ENCODE measurements around the gene ANKRD44.
"Not testable (repeated sequence)": the region's sequence is repeated elsewhere in the genome, so short reads cannot be mapped to it uniquely, and the experiment has no call there.

ANKRD44 gene

DNA sequence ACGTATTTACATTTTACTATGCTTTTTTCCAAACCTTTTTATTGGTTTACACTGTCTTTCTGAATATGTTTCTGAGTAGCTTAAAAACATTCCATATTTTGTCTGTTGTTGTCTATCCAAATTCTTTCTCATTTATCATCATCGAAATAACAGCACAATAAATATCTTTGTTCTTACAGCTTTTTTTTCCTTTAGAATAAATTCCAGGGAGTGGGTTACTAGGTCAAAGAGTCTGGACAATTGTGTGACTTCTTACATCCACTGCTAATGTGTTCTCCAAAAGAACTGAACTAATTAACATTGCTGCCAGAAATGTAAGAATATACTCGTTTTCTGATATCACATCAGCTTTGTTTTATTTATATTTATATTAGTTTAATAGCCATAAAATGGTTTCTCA, 59.4 kb downstream of the ANKRD44 start:
- no peak overlapping the region for H3K4me3 Mint-ChIP-seq
- H3K9me3 Mint-ChIP-seq, result no peaks in the 10 kb centered on the region
- H3K27ac Mint-ChIP-seq, result no peak overlapping the region
- H3K27me3 Mint-ChIP-seq (ENCODE audit: low read depth), result no peaks in the 10 kb centered on the region
- peaks cover 72% of the 10 kb centered on the region for H3K4me1 Mint-ChIP-seq (ENCODE audit: low read depth)
- H3K36me3 Mint-ChIP-seq (ENCODE audit: low read depth), result peaks cover 17% of the 10 kb centered on the region

DNA sequence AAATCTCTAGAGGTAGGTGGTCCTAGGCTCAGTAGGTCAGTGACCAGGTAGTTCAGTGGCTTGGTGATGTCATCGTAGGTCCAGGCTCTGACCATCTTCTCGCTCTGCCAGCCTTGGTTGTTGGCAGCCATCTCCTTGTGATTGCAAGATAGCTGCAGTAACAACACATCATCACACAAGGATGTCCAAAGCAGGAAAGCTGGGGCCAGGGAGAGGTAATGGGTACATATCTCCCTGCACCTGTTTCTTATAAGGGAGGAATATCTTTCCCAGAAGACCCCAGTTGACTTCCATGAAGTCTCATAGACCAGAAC, 60.5 kb downstream of the ANKRD44 start:
- H3K36me3 Mint-ChIP-seq (ENCODE audit: low read depth), result peaks cover 20% of the 10 kb centered on the region
- H3K27ac Mint-ChIP-seq, result peak overlapping the region; percentile 53

DNA sequence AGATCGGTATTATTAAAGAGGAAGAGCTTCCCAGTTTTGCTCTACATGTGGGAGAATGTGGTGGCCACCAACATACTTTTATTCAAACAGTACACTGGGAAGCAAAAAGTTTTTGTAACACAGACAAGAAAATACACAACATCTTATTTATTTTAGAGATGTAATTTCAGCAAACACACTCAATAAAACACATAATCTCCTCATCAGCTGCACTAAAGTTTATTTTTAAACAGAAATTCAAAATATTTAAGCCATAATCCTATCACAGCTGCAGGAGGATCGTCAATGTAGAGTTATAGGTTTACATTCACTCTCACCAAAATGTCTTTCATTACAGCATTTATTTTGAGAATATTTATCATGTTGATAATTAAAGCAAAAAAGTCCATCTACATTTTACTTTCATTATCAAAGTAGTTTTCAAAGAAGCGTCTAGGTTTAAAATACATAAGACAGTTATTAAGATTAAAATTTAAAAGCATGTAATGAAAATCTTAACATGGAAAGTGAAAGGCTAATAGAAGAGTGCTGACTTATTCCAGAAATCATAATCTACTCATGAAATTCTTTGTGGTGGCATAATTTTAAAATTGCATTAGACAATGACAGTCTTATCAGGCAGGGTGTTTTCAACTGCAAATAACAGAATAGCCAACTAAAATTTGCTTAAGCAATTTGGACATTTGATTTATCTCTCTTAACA, 61.0 kb downstream of the ANKRD44 start:
- H3K27me3 Mint-ChIP-seq (ENCODE audit: low read depth), result no peaks in the 10 kb centered on the region
- no peak overlapping the region for H3K4me3 Mint-ChIP-seq
- peak overlapping the region; percentile 53 for H3K27ac Mint-ChIP-seq
- H3K4me1 Mint-ChIP-seq (ENCODE audit: low read depth), result peaks cover 65% of the 10 kb centered on the region
- no peaks in the 10 kb centered on the region for H3K9me3 Mint-ChIP-seq
- peaks cover 20% of the 10 kb centered on the region for H3K36me3 Mint-ChIP-seq (ENCODE audit: low read depth)

More for the DNA sequence above, 60.5 kb downstream of the ANKRD44 start:
- no peak overlapping the region for H3K4me3 Mint-ChIP-seq
- no peaks in the 10 kb centered on the region for H3K27me3 Mint-ChIP-seq (ENCODE audit: low read depth)
- peaks cover 68% of the 10 kb centered on the region for H3K4me1 Mint-ChIP-seq (ENCODE audit: low read depth)
- no peaks in the 10 kb centered on the region for H3K9me3 Mint-ChIP-seq

- H3K9me3 Mint-ChIP-seq, result no peaks in the 10 kb centered on the region
- H3K27ac Mint-ChIP-seq, result peak overlapping the region; percentile 62
- H3K36me3 Mint-ChIP-seq (ENCODE audit: low read depth), result peaks cover 25% of the 10 kb centered on the region
- peak overlapping the region; percentile 14 for H3K4me3 Mint-ChIP-seq
- no peaks in the 10 kb centered on the region for H3K27me3 Mint-ChIP-seq (ENCODE audit: low read depth)
- H3K4me1 Mint-ChIP-seq (ENCODE audit: low read depth), result peaks cover 67% of the 10 kb centered on the region
Measured at GRCh38 chr2:197248623-197249022, 62.0 kb downstream of the ANKRD44 start.

DNA sequence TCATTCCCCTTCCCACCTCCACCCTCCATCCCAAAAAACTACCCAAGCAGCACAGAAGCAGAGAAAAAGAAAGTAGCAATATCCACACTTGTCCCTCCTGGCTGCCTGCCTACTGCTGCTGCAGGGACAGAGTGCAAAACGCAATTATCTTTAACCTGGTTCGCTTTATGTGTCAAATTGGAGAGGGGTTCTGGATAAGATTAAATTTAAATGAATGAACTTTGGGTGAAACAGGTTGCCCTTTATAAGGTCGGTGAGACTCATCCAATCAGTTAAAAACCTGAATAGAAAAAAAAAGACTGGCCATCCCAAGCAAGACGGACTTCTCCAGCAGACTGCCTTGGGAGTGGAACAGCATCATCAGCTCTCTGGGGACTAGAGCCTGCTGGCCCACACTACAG, 62.6 kb downstream of the ANKRD44 start:
- Mint-ChIP-seq H3K4me1 (ENCODE audit: low read depth) (peaks cover 70% of the 10 kb centered on the region), H3K4me3 (no peak overlapping the region), H3K36me3 (ENCODE audit: low read depth) (peaks cover 25% of the 10 kb centered on the region), H3K27ac (no peak overlapping the region), H3K27me3 (ENCODE audit: low read depth) (no peaks in the 10 kb centered on the region), H3K9me3 (no peaks in the 10 kb centered on the region)

- H3K27ac Mint-ChIP-seq, result peak overlapping the region; percentile 62
- no peaks in the 10 kb centered on the region for H3K27me3 Mint-ChIP-seq (ENCODE audit: low read depth)
- H3K9me3 Mint-ChIP-seq, result no peaks in the 10 kb centered on the region
- H3K4me1 Mint-ChIP-seq (ENCODE audit: low read depth), result peaks cover 75% of the 10 kb centered on the region
- H3K36me3 Mint-ChIP-seq (ENCODE audit: low read depth), result peaks cover 27% of the 10 kb centered on the region
- H3K4me3 Mint-ChIP-seq, result no peak overlapping the region
Measured at GRCh38 chr2:197247083-197247482, 63.5 kb downstream of the ANKRD44 start.

DNA sequence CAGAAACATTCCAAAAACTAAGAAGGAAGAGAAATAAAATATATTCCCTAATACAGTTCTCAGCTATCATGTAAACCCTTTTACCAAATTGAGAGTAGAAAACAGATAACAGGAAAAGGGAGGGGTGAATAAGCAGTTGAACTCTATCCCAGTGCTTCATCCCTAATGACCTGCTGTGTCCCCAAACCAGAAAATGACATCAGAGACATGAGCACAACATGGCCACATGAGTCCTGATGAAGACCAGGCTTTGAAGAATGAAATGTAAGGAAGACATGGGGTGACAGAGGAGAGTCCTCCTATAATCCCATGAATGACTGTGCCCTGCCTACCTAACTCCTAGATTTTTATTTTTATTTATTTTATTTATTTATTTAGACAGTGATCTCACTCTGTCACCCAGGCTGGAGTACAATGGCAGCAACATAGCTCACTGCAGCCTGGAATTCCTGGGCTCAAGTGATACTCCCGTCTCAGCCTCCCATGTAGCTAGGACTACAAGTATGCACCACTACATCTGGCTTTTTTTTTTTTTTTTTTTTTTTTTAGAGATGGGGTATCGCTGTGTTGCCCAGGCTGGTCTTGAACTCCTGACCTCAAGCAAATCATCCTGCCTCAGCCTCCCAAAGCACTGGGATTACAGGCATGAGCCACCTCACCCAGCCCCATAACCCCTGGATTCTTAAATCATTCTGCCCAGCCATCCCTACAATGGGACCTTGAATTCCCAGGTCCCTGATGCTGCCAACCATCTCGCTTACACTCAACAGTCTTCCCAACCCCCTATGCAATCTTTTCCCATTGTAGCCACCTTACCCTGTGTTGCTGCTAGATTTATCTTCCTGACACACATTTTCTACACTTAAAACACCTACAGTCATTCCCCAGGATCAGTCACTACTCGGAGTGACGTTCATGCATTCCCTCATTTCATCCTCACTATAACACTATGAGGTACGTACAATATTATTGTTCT, 64.5 kb downstream of the ANKRD44 start:
- no peaks in the 10 kb centered on the region for H3K9me3 Mint-ChIP-seq
- H3K27ac Mint-ChIP-seq, result peak overlapping the region; percentile 37
- peaks cover 25% of the 10 kb centered on the region for H3K36me3 Mint-ChIP-seq (ENCODE audit: low read depth)
- no peak overlapping the region for H3K4me3 Mint-ChIP-seq
- peaks cover 70% of the 10 kb centered on the region for H3K4me1 Mint-ChIP-seq (ENCODE audit: low read depth)
- H3K27me3 Mint-ChIP-seq (ENCODE audit: low read depth), result no peaks in the 10 kb centered on the region

GRCh38 chr2:197244349-197244748, 66.2 kb downstream of the ANKRD44 start:
- peaks cover 25% of the 10 kb centered on the region for H3K36me3 Mint-ChIP-seq (ENCODE audit: low read depth)
- peaks cover 69% of the 10 kb centered on the region for H3K4me1 Mint-ChIP-seq (ENCODE audit: low read depth)
- H3K4me3 Mint-ChIP-seq, result no peak overlapping the region
- H3K27me3 Mint-ChIP-seq (ENCODE audit: low read depth), result no peaks in the 10 kb centered on the region
- no peaks in the 10 kb centered on the region for H3K9me3 Mint-ChIP-seq
- no peak overlapping the region for H3K27ac Mint-ChIP-seq

DNA sequence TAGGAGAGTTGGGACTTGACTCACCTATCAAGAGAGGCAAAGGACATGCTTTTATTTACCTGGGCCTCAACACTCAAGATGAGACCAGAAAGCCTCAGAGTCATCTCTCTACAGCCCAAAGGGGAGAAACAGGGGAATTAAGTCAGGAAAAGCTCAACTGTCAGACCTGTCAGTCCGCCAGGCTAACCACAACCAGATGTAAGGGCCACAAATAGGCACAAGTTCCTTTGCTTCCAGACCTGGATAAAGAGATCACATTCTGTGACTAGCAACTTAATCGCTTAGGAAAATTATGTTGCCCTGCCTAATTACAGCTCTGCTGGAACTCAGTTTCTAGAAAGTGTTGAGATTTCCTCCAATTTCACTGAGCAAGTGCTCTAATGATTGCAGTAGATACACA, 67.9 kb downstream of the ANKRD44 start:
- Mint-ChIP-seq H3K9me3 (no peaks in the 10 kb centered on the region), H3K36me3 (ENCODE audit: low read depth) (peaks cover 23% of the 10 kb centered on the region), H3K4me3 (no peak overlapping the region), H3K27ac (peak overlapping the region; percentile 18), H3K27me3 (ENCODE audit: low read depth) (no peaks in the 10 kb centered on the region), H3K4me1 (ENCODE audit: low read depth) (peaks cover 70% of the 10 kb centered on the region)

DNA sequence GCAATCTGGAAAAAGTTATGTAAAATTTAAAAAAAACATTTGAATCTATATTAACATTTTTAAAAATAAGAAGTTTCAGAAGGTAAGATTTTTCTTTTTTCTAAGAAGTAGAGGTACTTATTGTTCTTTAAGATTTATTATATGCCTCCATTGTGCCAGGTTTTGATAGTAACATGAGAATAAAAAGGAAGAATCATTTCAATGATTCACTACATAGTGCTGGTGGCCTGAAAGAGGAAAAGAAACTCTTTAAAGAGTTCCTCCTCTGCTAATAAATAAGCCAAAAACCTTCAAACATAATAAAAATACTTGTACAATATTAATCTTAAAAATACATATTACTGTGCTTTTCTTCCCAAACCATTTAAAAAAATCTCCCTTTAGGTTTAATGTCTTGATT, 69.0 kb downstream of the ANKRD44 start:
- Mint-ChIP-seq H3K4me3 (no peak overlapping the region), H3K9me3 (no peaks in the 10 kb centered on the region), H3K27ac (no peak overlapping the region), H3K36me3 (ENCODE audit: low read depth) (peaks cover 20% of the 10 kb centered on the region), H3K27me3 (ENCODE audit: low read depth) (no peaks in the 10 kb centered on the region), H3K4me1 (ENCODE audit: low read depth) (peaks cover 70% of the 10 kb centered on the region)

- H3K27ac Mint-ChIP-seq, result peak overlapping the region; percentile 89
- no peaks in the 10 kb centered on the region for H3K9me3 Mint-ChIP-seq
- no peaks in the 10 kb centered on the region for H3K27me3 Mint-ChIP-seq (ENCODE audit: low read depth)
- peaks cover 72% of the 10 kb centered on the region for H3K4me1 Mint-ChIP-seq (ENCODE audit: low read depth)
- H3K36me3 Mint-ChIP-seq (ENCODE audit: low read depth), result peaks cover 20% of the 10 kb centered on the region
- peak overlapping the region; percentile 60 for H3K4me3 Mint-ChIP-seq
Measured at GRCh38 chr2:197241153-197241552, 69.4 kb downstream of the ANKRD44 start.

DNA sequence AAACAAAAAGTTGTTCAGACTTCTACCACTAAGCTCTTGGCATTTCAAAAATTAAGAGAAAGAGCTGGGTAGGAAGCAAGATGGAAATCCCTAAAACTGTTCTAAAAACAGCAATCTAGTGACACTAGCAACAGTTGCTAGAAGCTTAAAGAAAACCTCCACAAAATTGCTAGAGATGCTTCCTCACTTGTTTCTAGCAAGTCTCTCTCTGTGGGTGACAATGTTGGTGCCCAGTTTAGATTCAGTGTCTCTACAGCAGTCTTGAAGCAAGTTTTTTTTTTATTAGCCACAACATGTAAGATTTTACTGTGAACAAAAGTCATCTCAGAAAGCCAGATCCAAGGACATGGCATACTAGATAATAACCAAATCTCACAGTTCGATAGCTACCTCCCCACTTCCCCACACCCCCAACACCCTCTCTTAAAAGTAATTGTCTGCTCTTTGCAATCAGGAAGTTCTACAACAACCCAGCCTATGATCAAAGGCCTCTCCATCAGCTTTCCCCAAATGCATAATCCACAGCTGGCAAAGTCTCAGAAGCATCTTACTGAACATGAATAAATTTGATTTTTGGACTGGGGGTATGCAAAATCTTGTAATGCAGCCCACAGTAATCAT, 70.0 kb downstream of the ANKRD44 start:
- H3K36me3 Mint-ChIP-seq (ENCODE audit: low read depth), result peaks cover 20% of the 10 kb centered on the region
- H3K9me3 Mint-ChIP-seq, result no peaks in the 10 kb centered on the region
- peaks cover 73% of the 10 kb centered on the region for H3K4me1 Mint-ChIP-seq (ENCODE audit: low read depth)
- H3K4me3 Mint-ChIP-seq, result peak overlapping the region; percentile 60
- no peaks in the 10 kb centered on the region for H3K27me3 Mint-ChIP-seq (ENCODE audit: low read depth)
- peak overlapping the region; percentile 89 for H3K27ac Mint-ChIP-seq

DNA sequence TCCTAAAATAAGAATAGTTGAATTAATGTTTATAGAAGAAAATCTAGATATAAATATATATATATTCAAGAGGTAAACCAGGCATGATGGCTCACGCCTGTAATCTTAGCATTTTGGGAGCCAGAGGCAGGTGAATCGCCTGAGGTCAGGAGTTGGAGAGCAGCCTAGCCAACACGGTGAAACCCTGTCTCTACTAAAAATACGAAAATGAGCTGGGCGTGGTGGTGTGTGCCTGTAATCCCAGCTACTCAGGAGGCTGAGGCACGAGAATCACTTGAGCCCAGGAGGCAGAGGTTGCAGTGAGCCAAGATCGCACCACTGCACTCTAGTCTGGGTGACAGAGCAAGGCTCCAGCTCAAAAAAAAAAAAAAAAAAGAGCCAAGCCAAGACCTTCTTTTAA, 70.6 kb downstream of the ANKRD44 start:
- H3K9me3 Mint-ChIP-seq; H3K27me3 Mint-ChIP-seq (ENCODE audit: low read depth): not testable (repeated sequence)
- Mint-ChIP-seq H3K4me3 (peak overlapping the region; percentile 60), H3K4me1 (ENCODE audit: low read depth) (peaks cover 72% of the 10 kb centered on the region), H3K27ac (peak overlapping the region; percentile 89), H3K36me3 (ENCODE audit: low read depth) (peaks cover 19% of the 10 kb centered on the region)

GRCh38 chr2:197239434-197239833, 71.1 kb downstream of the ANKRD44 start:
- Mint-ChIP-seq H3K36me3 (ENCODE audit: low read depth) (peaks cover 19% of the 10 kb centered on the region), H3K27ac (peak overlapping the region; percentile 94), H3K9me3 (no peaks in the 10 kb centered on the region), H3K4me3 (peak overlapping the region; percentile 79), H3K27me3 (ENCODE audit: low read depth) (no peaks in the 10 kb centered on the region), H3K4me1 (ENCODE audit: low read depth) (peaks cover 75% of the 10 kb centered on the region)

DNA sequence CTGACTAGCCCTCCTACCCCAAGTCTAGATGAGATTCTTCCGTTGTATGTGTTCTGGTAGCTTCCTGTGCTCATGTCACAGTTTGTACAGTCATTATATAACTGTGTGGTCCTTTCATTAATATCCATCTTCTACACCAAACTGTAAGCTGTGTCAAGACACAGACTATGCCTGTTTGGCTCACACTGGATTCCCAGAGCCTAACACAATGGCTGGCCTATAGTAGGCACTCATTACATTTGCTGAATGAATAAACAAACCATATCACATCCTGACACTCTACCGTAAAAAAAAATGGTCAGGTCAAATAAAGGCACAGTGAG, 72.6 kb downstream of the ANKRD44 start:
- H3K4me1 Mint-ChIP-seq (ENCODE audit: low read depth), result peaks cover 72% of the 10 kb centered on the region
- H3K4me3 Mint-ChIP-seq, result peak overlapping the region; percentile 57
- H3K9me3 Mint-ChIP-seq, result no peaks in the 10 kb centered on the region
- no peaks in the 10 kb centered on the region for H3K27me3 Mint-ChIP-seq (ENCODE audit: low read depth)
- H3K27ac Mint-ChIP-seq, result peak overlapping the region; percentile 94
- peaks cover 15% of the 10 kb centered on the region for H3K36me3 Mint-ChIP-seq (ENCODE audit: low read depth)
